MM.1S (cell line): ENCODE measurements around the gene SEC24D.

ENCODE experiments used
- DNase-seq: peaks from one replicate; pipeline ENCODE4 v3.0.0-alpha.2; 2015
- H2AFZ ChIP-seq: fragments of 300-600 bp; sonication (generic); 2 replicates; pipeline ENCODE4 v1.6.0; 2016; ENCODE audit warnings: antibody characterized with exemption, low read length
- H3F3A ChIP-seq: fragments of 300-600 bp; sonication (generic); 2 replicates; pipeline ENCODE4 v1.6.1; 2016; ENCODE audit warnings: mild to moderate bottlenecking, antibody characterized with exemption, low read length, moderate library complexity, mixed read lengths; ENCODE audit not compliant: insufficient read depth
- H3K27ac ChIP-seq: fragments of 300-600 bp; sonication (generic); 2 replicates; pipeline ENCODE4 v1.5.1; 2016; ENCODE audit warnings: mild to moderate bottlenecking, low read length
- H3K27me3 ChIP-seq: fragments of 300-600 bp; sonication (generic); replicated peaks from 2 replicates; pipeline ENCODE4 v1.6.0; 2016; ENCODE audit warnings: low read length; ENCODE audit not compliant: insufficient read depth
- H3K36me3 ChIP-seq: fragments of 300-600 bp; sonication (generic); replicated peaks from 2 replicates; pipeline ENCODE4 v1.6.1; 2016; ENCODE audit warnings: mild to moderate bottlenecking, low read length, mixed read lengths; ENCODE audit not compliant: insufficient read depth
- H3K4me1 ChIP-seq: fragments of 300-600 bp; sonication (generic); 2 replicates; pipeline ENCODE4 v1.6.1; 2016; ENCODE audit warnings: low read length, mixed read lengths
- H3K4me2 ChIP-seq: fragments of 300-600 bp; sonication (generic); 2 replicates; pipeline ENCODE4 v1.6.0; 2016; ENCODE audit warnings: low read depth, low read length
- H3K4me3 ChIP-seq: fragments of 300-600 bp; sonication (generic); 2 replicates; pipeline ENCODE4 v1.5.1; 2016; ENCODE audit warnings: low read length, mixed read lengths
- H3K79me2 ChIP-seq: fragments of 300-600 bp; sonication (generic); 2 replicates; pipeline ENCODE4 v1.6.1; 2016; ENCODE audit warnings: mixed run types, low read length, mixed read lengths
- H3K9ac ChIP-seq: fragments of 300-600 bp; sonication (generic); 2 replicates; pipeline ENCODE4 v1.6.1; 2016; ENCODE audit warnings: low read length, mixed read lengths
- H3K9me2 ChIP-seq: fragments of 300-600 bp; sonication (generic); replicated peaks from 2 replicates; pipeline ENCODE4 v1.6.1; 2016; ENCODE audit warnings: mild to moderate bottlenecking, low read length, mixed read lengths; ENCODE audit not compliant: insufficient read depth
- H3K9me3 ChIP-seq: fragments of 300-600 bp; sonication (generic); replicated peaks from 2 replicates; pipeline ENCODE4 v1.6.1; 2016; ENCODE audit warnings: mild to moderate bottlenecking, low read length, mixed read lengths; ENCODE audit not compliant: insufficient read depth
- H4K20me1 ChIP-seq: fragments of 300-600 bp; sonication (generic); 2 replicates; pipeline ENCODE4 v1.6.1; 2016; ENCODE audit warnings: mild to moderate bottlenecking, low read length, moderate library complexity, mixed read lengths; ENCODE audit not compliant: insufficient read depth
- CTCF ChIP-seq: fragments of 300-600 bp; sonication (generic); IDR thresholded peaks from 2 replicates; pipeline ENCODE4 v1.5.1; 2016; ENCODE audit warnings: antibody characterized with exemption, low read length, mixed read lengths
- EZH2 ChIP-seq: fragments of 300-600 bp; sonication (generic); optimal IDR thresholded peaks from 2 replicates; pipeline ENCODE3; 2017; ENCODE audit warnings: low read depth, mild to moderate bottlenecking, antibody characterized with exemption, low read length, mixed read lengths
- EZH2phosphoT487 ChIP-seq: fragments of 300-600 bp; sonication (generic); IDR thresholded peaks from 2 replicates; pipeline ENCODE4 v1.6.1; 2018; ENCODE audit warnings: antibody characterized with exemption, low read length

SEC24D gene

GRCh38 chr4:118823471-118823870 lies 12.5 kb downstream of the SEC24D start:
- no peak overlapping the region for H3K9ac ChIP-seq
- peaks cover 6% of the 10 kb centered on the region; the same call in 1 of the 2 replicates for H4K20me1 ChIP-seq
- H2AFZ ChIP-seq = no peak overlapping the region

GRCh38 chr4:118821590-118822293 lies 14.2 kb downstream of the SEC24D start:
- Histone ChIP-seq H3K27ac (no peak overlapping the region), H3K36me3 (peaks cover 3% of the 10 kb centered on the region; the same call in 1 of the 2 replicates), H3K9ac (no peak overlapping the region), H3K4me2 (no peak overlapping the region), H3K4me3 (no peak overlapping the region), H3F3A (no peaks in the 10 kb centered on the region; the same call in 1 of the 2 replicates), H3K4me1 (peaks cover 4% of the 10 kb centered on the region; the same call in 1 of the 2 replicates), H3K9me3 (no peaks in the 10 kb centered on the region), H4K20me1 (no peaks in the 10 kb centered on the region; the same call in 1 of the 2 replicates), H2AFZ (no peak overlapping the region), H3K27me3 (no peaks in the 10 kb centered on the region), H3K9me2 (no peaks in the 10 kb centered on the region), H3K79me2 (peaks cover 96% of the 10 kb centered on the region)
- no peak for TF ChIP-seq EZH2phosphoT487
- no peak for TF ChIP-seq CTCF
- TF ChIP-seq EZH2 = no peak
- DNase-seq = no peak

More at GRCh38 chr4:118823471-118823870, 12.5 kb downstream of the SEC24D start:
- Histone ChIP-seq H3K79me2 (peaks cover 97% of the 10 kb centered on the region), H3K4me3 (no peak overlapping the region), H3K36me3 (peaks cover 3% of the 10 kb centered on the region; the same call in 1 of the 2 replicates), H3K27me3 (no peaks in the 10 kb centered on the region), H3K4me2 (no peak overlapping the region), H3K27ac (no peak overlapping the region), H3K4me1 (peaks cover 10% of the 10 kb centered on the region), H3F3A (no peaks in the 10 kb centered on the region; the same call in 1 of the 2 replicates), H3K9me3 (no peaks in the 10 kb centered on the region), H3K9me2 (no peaks in the 10 kb centered on the region)
- TF ChIP-seq EZH2 = no peak
- DNase-seq = no peak

- Histone ChIP-seq H3K4me1 (no peaks in the 10 kb centered on the region), H3K36me3 (0 out of 2 replicates have a peak, but pooled peaks cover 11% of the 10 kb centered on the region), H3K9me2 (no peaks in the 10 kb centered on the region), H4K20me1 (no peaks in the 10 kb centered on the region), H3K4me3 (no peak overlapping the region), H3K9me3 (no peaks in the 10 kb centered on the region), H3K9ac (no peak overlapping the region), H3K27ac (no peak overlapping the region), H3K4me2 (no peak overlapping the region), H3K27me3 (no peaks in the 10 kb centered on the region), H3K79me2 (peaks cover 62% of the 10 kb centered on the region), H3F3A (no peaks in the 10 kb centered on the region; the same call in 1 of the 2 replicates), H2AFZ (no peak overlapping the region)
- TF ChIP-seq EZH2phosphoT487 (no peak), CTCF (no peak), EZH2 (no peak)
- DNase-seq = no peak
Measured at GRCh38 chr4:118817178-118817930, 18.6 kb downstream of the SEC24D start.
